ENCODE results near the gene RFTN1. TPM values are rescaled to one million over a fixed set of nuclear protein-coding genes. Genes with fewer than 3 reads are reported as not detected.

Gene RFTN1
- total RNA-seq = 34.7 and 50.7 TPM in 2 replicates

- no peak for DNase-seq (ENCODE audit: low read depth)
- peak within 1 kb of the TSS; percentile 93 for H3K4me3 ChIP-seq (ENCODE audit: low read depth, low read length)
- TF ChIP-seq CTCF (conservative IDR thresholded peaks at IDR 0.05; ENCODE audit: low read depth, low read length) = no peak
Observed at GRCh38 chr3:16513141-16514020, at the start of gene RFTN1. Gene RFTN1, minus strand, starts transcription at chr3:16513699. Its CDS starts 19,830 bp downstream, at chr3:16493869.

GRCh38 chr3:16559653-16560365, 46.3 kb upstream of the RFTN1 start:
- no peak for DNase-seq (ENCODE audit: low read depth)
- TF ChIP-seq CTCF (conservative IDR thresholded peaks at IDR 0.05; ENCODE audit: low read depth, low read length) = no peak
- no peak overlapping the region for H3K4me3 ChIP-seq (ENCODE audit: low read depth, low read length)

GRCh38 chr3:16554126-16554525, 40.6 kb upstream of the RFTN1 start:
- no peak for DNase-seq (ENCODE audit: low read depth)
- no peak for TF ChIP-seq CTCF (conservative IDR thresholded peaks at IDR 0.05; ENCODE audit: low read depth, low read length)
- no peak overlapping the region for H3K4me3 ChIP-seq (ENCODE audit: low read depth, low read length)

- no peak for TF ChIP-seq CTCF (conservative IDR thresholded peaks at IDR 0.05; ENCODE audit: low read depth, low read length)
- no peak overlapping the region for H3K4me3 ChIP-seq (ENCODE audit: low read depth, low read length)
- no peak for DNase-seq (ENCODE audit: low read depth)
Observed at GRCh38 chr3:16552757-16553156, 39.3 kb upstream of the RFTN1 start.

- TF ChIP-seq CTCF (conservative IDR thresholded peaks at IDR 0.05; ENCODE audit: low read depth, low read length) = no peak
- DNase-seq (ENCODE audit: low read depth) = no peak
Observed at GRCh38 chr3:16551342-16551976, 38.0 kb upstream of the RFTN1 start.

GRCh38 chr3:16550676-16551341, 37.3 kb upstream of the RFTN1 start:
- H3K4me3 ChIP-seq (ENCODE audit: low read depth, low read length) = peak overlapping the region; percentile 24
- DNase-seq (ENCODE audit: low read depth) = peak; percentile 52
- TF ChIP-seq CTCF (conservative IDR thresholded peaks at IDR 0.05; ENCODE audit: low read depth, low read length) = peak; percentile 88

More at GRCh38 chr3:16551342-16551976, 38.0 kb upstream of the RFTN1 start:
- H3K4me3 ChIP-seq (ENCODE audit: low read depth, low read length) = no peak overlapping the region

All from epithelial cell of proximal tubule (primary cell).